Hematopoietic multipotent progenitor cell treated with erythropoietin and hydrocortisone succinate and interleukin-3 and kit ligand, for 8 days (in vitro differentiated cells): ENCODE measurements around the gene ODAM.
"Not testable (repeated sequence)": the region's sequence is repeated elsewhere in the genome, so short reads cannot be mapped to it uniquely, and the experiment has no call there.

Source experiments
- DNase-seq: peaks from one replicate; pipeline ENCODE4 v3.0.0-alpha.2; 2015

ODAM gene, protein sequence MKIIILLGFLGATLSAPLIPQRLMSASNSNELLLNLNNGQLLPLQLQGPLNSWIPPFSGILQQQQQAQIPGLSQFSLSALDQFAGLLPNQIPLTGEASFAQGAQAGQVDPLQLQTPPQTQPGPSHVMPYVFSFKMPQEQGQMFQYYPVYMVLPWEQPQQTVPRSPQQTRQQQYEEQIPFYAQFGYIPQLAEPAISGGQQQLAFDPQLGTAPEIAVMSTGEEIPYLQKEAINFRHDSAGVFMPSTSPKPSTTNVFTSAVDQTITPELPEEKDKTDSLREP

DNA sequence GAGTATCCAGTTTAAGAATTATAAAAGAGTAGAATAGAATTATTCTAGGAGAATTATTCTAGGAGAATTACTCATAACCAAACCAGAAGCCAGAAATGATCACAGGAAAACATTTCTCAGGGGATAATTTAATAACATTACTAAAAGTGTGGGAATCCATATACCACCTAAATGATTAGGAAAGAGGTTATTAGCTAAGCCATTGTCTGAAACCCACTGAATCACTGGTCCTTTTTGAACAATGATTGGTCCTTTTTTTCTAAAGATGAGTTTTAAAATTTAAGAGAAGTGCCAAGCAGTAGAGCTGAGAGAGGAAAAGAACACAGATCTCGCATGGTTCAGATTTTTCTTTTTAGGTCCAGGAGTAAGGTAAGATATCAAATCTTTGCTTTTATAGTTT lies at the start of gene ODAM:
ODAM (plus strand) TSS at position 301 of the 400 bp plus-strand sequence. CDS start 819 bp downstream, outside the sequence.
- DNase-seq: no peak

DNA sequence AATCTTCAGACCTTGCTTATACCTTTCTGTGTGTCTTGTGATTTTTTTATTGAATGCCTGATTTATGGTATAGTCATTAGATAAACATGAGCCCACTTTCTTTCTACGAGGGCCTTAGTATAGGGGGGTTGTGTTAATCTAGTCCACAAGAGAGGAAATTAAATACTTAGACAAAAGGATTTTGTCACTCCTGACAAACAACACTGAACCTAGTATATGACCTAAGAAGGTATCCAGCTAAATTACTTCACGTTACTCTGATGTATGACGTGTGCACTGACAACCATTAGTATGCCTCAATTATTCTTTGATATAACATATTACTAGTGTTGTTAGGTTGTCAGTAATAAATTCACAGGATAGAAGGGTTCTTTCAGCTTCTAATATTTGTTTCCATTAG lies 44.3 kb upstream of the ODAM start:
- DNase-seq: no peak

DNA sequence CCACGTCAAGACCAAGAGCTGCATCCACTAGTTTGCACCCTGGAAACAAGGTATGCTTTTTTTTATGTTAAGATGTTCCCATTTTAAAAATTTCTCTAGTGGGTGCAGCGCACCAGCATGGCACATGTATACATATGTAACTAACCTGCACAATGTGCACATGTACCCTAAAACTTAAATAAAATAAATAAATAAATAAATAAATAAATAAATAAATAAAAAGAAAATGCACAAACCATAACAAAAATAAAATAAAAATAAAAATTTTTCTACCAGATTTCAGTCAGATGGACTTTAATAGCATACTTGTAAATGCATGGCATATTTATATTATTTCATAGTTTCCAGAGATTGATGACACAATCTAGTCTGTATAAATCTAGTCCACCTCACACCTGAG lies 43.4 kb upstream of the ODAM start:
- no peak for DNase-seq

DNA sequence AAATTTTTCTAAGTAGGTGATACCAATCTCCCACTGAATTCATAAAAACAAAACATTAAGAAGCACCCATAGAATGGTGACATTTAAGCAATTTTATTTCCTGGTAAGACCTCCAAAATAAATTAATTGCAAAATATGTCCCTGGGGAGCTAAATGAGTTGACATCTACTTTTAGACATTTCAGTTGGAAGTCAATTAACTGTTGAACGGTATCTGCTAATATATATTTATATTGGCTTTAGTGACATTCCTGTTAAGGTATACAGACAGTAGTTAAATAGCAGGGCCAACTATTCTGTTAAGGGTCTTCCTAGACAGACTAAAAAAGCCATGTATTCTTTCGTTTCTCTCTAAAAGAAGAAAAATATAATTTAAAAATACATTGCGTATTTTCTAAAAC lies 41.6 kb upstream of the ODAM start, which contains the start of gene PRR27:
PRR27 (plus strand) TSS at position 301 of the 400 bp plus-strand sequence. CDS start 139 bp downstream, outside the sequence.
- no peak for DNase-seq

DNA sequence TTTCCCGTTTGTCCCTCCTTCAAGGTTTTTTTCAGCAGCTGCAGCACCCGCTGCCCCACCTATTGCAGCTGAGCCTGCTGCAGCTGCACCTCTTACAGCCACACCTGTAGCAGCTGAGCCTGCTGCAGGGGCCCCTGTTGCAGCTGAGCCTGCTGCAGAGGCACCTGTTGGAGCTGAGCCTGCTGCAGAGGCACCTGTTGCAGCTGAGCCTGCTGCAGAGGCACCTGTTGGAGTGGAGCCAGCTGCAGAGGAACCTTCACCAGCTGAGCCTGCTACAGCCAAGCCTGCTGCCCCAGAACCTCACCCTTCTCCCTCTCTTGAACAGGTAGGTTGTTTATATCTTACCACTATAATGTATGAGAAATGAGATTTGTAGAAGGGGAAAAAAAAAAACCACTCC lies 36.9 kb upstream of the ODAM start:
- DNase-seq: no peak

DNA sequence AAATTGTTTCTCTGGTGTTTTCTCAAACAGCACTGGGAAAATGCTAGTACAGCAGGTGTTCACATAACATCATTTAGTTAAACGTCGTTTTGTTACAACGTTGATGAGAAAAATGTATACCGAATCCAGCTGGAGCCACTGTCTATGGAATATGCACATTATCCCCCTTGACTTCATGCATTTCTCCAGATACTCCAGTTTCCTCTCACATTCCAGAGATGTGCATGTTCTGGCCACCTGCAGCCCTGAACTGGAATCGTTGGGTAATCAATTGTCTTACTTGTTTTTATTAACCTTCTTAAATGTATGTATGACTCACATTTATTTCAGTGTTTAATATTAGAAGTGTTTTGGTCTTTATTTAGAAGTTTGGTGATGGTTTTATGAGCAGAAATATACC lies 18.4 kb upstream of the ODAM start:
- DNase-seq: no peak

DNA sequence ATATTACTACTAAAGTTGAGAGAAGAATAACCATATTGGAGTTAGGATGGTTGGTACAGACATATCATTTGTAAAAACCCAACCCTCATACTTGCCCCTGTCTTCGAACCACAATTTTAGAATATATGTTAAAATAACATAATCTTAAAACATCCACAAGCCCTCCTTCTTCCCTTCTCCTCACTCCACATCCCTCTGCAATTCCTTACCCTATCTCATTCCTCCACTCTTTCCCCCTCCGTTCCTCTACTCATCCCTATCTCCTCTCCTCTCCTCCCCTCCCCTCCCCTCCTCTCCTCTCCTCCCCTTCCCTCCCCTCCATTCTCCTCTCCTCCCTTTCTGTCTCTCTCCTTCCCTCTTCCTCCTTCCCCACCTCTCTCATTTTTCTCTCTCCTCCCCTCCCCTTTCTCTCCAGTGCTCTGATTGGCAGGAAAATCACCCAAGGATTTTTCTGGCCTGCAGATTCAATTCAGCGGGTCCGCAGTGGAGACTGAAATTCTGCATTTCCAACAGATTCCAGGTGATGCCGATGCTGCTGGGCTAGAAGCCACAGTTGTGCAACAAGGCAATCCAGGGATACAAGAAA lies 17.4 kb upstream of the ODAM start:
- no peak for DNase-seq

DNA sequence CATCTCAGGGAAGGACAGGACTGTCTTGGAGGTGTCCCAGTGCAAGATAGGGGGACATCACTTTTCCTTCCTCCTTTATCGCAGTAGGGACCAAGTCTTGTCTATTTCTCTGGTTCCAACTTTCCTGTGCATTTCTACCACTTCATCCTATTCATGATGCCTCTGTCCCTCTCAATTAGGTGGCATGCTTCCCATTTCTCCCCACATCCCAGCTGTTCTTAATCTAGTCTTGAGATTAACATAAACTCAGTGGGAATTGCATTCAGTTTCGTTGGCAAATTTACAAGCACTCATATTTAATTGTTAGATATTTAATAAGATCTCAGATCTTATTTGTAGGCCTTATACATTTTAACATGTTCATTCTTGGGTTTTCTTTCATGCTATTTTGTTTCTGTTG lies 15.7 kb upstream of the ODAM start:
- no peak for DNase-seq

DNA sequence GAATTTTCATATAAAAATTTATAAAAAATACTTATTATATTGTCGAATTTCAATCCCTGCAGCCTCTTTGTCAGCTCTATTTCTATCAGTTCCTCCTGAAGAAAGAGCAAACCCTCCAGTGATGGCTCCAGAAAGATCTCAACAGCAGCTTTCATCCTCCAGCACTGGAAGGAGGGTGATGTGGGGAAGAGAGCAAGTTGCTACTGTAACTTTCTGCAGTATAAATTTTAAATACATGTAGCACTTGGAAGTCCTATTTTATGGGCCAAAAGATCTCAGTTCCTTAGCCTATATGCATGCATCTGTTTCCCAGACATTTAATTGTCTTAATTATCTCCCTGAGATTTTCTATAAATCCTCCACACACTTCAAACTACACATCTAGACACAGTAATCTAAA lies 13.7 kb upstream of the ODAM start:
- no peak for DNase-seq

DNA sequence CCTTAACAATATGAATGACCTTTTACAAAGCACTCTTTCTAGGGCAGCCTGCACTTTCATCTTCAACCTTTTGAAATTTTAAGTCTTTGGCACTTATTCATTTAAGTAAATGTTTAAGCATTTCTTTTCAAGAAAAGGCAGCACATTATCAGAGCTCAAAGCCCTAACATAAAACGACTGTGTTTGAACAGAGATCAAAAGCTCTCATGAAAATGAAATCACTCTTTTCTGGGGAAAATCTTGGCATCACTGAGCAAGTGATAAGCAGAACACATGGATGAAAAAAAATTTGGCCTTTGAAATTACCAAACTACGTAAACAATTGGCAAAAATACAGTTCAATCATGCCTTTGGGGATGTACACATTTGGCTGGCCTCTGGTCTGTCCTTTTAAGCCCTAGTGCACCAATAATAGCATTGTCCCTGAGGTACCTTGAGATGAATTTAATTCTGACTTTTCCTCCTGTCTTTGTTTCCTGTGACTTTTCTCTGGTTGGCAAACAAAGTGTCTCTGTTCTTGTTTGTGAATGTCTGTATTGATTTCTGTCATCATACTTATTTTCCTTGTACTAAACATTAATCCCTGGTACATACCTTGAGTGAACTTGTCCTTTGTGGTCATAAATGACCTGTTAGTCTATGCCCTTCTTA lies 12.9 kb upstream of the ODAM start:
- DNase-seq: no peak

DNA sequence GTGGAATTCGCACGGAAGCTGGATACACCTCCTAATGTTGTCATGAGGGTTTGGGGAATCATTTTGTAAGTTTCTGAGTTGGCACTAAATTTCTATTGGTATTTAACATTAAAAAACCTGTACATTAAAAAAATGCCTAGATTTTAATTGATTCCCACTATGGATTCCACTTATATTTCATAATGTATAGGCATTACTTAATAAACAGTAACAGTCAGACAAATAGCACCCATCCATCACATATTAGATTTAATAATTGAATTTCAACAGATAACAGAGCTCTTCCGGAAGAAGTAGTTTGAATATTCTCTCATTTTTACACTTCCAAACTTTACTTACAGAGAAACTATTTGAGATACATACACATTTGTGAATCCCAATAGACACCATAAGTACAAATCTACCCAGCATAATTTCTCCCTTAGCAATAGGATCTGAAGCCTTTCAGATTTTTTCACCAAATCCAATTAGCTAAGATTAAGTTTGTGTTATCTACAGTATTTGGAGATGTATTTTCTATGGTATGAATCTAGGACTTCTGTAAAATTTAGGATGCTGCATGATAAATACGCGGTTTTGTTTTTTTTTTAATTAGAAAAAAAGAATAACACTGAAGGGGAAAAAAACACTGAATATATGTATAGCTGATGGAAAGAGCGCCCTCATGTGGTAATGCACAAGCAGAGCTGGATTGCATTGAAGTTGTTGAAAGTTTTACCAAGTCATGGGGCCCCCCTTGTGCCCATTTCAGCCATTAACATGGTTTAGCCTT lies 12.2 kb upstream of the ODAM start:
- peak; percentile 60 for DNase-seq

DNA sequence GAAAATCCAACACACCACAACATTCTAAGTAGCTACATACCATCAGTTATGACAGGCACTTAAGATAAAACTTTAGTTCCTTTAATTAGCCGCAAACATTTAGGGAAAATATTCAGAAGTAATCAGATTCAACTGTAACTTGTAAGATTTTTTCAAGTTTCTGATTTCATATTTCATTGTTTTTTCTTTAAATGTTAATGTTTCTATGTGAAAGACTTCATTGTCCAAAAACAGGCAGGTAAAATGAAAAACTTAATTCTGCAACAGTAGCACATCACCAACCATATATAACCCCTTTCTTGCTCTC lies 11.6 kb upstream of the ODAM start:
- DNase-seq: no peak

DNA sequence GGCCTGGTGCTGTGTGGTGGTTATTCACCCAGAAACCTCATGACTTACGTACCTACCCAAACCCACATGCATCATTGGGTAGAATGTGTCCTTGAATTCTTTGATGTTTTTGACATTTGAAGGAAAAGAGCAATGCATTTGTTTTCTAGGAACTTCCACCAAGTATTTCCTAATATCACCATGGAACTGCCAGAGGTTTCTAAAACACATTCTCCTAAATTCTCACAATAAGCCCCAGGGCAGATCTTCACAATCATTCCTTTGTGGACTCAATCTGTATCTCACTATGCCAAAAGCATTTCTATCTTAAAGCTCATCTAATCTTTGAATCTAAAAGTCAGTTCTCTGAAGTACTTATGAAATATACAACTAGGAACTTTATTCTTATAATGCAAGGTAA lies 8.3 kb upstream of the ODAM start:
- no peak for DNase-seq

DNA sequence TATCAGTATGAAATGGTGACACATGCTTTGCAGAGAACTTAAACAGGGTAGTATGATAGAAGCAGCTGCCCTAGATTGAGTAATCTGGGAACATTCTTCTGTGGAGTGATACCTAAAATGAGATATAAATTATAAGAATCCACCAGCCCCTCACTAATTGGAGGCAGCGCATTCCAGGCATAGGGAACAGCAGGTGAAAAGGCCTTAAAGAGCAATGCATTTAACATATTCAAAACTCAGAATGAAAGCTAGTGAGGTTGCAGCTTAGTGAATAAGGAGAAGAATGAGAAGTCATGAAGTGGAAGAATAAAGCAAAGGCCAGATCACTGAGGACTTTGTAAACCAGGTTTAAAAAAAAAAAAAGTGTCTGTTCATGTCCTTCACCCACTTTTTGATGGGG lies 4.9 kb upstream of the ODAM start:
- no peak for DNase-seq

DNA sequence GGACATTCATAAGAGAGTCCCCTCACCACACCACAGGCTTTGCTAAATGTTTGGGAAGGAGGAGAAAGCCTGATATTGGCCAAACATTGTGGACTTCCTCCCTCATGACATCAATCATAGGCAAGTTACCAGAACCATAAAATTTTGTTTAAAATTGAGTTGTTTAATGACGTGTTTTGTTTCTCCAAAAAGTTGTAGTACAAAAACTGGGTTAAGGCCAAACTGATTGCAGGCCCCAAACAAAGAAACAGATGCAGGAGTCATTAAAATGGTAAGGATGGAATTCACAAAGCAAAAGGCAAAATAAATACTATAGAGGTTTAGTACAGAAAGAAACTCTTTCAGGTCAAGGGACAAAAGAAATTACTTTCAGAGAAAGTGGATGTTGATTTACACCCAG lies 3.9 kb upstream of the ODAM start:
- DNase-seq: no peak

DNA sequence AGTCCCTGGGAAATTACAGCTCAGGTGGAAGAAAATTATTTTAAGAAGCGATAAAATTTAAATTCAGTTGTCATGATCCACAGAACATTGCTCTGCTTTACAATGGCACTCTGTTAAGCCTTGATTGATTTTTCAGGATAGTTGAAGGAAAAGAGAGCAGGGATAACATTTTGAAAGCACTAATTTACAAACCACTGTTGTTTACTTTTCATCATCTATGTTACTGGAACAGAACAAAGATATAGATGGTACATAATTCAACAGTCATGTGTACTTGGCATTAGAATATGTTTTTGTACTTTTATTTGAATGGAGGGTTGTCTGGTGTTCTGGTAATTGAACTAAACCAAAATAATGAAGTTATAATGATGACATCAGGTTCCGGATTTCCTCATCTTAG lies 2.6 kb upstream of the ODAM start:
- DNase-seq: no peak

DNA sequence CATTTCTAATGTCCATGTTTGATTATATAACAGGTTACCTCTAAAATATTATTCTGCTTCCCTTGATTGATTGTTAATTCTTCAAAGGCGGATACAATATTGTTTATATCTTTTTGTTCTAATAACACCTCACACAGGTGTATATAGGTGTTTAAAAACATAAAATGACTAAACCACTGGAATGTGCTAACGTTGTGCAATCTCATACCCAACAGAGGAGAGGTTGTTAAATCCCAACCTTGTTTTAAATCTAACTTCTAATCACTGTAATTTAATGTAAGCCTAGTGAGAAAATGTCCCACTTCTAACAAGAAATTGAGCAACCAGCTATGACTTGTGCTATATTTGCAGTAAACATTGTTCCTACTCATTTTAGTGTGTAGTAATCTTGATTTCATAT lies 1.3 kb downstream of the ODAM start:
- no peak for DNase-seq

DNA sequence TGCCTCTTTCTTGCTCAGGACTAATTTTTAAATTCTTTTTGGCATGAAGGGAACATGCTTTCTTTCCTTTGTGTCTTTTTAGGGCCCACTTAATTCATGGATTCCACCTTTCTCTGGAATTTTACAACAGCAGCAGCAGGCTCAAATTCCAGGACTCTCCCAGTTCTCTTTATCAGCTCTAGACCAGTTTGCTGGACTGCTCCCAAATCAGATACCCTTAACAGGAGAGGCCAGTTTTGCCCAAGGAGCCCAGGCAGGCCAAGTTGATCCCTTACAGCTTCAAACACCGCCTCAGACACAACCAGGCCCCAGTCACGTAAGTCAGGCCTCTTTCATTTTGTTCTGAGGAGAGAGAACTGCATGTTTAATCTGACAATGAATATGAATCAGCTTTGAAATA lies 2.3 kb downstream of the ODAM start:
- no peak for DNase-seq

DNA sequence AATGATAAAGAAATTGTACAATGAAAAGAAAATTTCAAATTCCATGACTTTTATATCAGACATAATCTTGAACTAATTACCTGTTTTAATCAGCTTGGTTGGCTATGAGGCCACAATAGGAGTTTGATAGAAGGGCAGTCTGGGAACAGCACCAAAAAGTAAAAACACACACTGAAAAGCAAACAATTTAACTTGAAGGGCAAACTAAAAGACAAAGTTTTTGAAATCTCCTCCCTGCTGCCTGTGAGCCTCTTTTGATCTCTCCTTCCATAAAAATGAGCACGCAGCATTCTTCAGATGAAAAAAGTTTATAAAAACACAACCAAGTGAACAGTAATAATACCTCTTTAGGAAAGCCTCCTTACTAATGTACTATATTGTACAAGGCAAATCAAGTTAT lies 8.1 kb downstream of the ODAM start:
- no peak for DNase-seq

DNA sequence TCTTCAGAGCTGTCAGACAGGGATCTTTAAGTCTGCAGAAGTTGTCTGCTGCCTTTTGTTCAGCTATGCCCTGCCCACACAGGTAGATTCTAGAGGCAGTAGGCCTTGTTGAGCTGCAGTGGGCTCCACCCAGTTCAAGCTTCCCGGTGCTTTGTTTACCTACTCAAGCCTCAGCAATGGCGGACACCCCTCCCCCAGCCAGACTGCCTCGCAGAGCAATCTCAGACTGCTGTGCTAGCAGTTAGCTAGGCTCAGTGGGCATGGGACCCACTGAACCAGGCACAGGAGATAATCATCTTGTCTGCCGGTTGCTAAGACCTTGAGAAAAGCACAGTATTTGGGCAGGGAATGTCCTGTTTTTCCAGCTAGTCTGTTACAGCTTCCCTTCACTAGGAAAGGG lies 17.2 kb downstream of the ODAM start:
- not testable (repeated sequence) for DNase-seq

DNA sequence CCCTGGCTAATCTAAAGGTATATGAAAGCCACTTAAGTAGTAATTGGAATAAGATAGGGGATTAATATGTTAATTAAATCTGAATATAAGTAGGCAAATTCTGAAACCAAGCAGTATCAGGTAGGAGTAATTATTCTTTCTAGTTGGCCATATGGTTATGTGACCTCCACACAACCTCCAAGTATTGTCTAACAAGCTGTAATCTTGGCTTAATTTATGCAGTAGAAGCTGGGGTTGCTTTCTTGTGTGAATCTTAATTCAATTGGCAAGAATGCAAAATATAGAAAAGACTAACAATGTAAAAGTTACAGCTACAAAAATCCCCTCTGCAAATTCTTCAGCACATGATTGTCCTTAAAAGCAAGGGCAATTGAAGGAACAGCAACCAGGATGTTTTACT lies 20.6 kb downstream of the ODAM start:
- DNase-seq: not testable (repeated sequence)

DNA sequence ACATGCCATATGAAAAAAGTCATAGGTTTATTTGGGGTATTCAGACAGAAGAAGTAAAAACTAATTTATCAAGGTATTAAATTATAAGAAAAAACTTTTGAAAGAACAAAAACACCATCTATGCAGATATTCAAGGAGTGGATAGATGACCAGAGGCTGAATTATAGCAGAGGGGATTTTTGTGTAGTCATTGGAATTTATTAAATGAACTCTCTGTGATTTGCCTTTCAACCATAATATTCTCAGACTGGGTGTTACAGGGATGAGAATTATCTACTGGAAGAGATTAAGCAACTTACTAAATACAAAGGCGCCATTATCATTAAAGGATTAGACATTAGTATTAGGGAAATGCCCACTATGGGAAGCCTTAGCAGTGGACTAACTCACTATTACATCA lies 21.0 kb downstream of the ODAM start:
- not testable (repeated sequence) for DNase-seq

DNA sequence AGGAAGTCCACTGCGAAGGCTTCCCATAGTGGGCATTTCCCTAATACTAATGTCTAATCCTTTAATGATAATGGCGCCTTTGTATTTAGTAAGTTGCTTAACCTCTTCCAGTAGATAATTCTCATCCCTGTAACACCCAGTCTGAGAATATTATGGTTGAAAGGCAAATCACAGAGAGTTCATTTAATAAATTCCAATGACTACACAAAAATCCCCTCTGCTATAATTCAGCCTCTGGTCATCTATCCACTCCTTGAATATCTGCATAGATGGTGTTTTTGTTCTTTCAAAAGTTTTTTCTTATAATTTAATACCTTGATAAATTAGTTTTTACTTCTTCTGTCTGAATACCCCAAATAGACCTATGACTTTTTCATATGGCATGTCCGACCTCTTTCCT lies 25.9 kb downstream of the ODAM start:
- DNase-seq: not testable (repeated sequence)

DNA sequence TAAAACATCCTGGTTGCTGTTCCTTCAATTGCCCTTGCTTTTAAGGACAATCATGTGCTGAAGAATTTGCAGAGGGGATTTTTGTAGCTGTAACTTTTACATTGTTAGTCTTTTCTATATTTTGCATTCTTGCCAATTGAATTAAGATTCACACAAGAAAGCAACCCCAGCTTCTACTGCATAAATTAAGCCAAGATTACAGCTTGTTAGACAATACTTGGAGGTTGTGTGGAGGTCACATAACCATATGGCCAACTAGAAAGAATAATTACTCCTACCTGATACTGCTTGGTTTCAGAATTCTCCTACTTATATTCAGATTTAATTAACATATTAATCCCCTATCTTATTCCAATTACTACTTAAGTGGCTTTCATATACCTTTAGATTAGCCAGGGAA lies 26.3 kb downstream of the ODAM start:
- DNase-seq: not testable (repeated sequence)
